CD4-positive, alpha-beta T cell treated with Interleukin-1 beta for 1 hour (primary cell): Measurements from ENCODE around the gene LCN2.
"Not testable (repeated sequence)": the region's sequence is repeated elsewhere in the genome, so short reads cannot be mapped to it uniquely, and the experiment has no call there.

Experiments used
- DNase-seq, 2 donors: peaks; one replicate each; pipeline ENCODE4 v3.0.0-alpha.2; 2020 to 2022

LCN2 gene

DNA sequence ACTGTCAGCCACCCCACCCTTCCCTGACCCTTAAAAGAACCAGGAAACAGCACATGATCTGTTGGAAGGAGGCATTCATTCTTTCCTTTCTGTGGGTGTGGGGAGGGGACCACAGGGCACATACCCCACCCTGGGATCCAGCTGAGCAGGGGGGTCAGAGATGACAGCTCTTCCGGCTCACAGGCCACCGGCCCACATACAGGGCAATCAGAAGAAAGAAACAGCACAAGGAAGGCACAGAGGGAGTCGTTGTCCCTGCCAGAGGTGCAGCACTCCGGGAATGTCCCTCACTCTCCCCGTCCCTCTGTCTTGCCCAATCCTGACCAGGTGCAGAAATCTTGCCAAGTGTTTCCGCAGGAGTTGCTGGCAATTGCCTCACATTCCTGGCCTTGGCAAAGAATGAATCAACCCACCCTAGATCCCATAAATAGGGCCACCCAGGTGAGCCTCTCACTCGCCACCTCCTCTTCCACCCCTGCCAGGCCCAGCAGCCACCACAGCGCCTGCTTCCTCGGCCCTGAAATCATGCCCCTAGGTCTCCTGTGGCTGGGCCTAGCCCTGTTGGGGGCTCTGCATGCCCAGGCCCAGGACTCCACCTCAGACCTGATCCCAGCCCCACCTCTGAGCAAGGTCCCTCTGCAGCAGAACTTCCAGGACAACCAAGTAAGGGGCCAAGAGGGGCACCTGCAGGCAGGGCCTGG lies at the start of gene LCN2:
Gene LCN2 (plus strand): TSS at position 453 of the 701 bp plus-strand sequence. CDS start 73 bp downstream, at position 526.
- DNase-seq: no peak

DNA sequence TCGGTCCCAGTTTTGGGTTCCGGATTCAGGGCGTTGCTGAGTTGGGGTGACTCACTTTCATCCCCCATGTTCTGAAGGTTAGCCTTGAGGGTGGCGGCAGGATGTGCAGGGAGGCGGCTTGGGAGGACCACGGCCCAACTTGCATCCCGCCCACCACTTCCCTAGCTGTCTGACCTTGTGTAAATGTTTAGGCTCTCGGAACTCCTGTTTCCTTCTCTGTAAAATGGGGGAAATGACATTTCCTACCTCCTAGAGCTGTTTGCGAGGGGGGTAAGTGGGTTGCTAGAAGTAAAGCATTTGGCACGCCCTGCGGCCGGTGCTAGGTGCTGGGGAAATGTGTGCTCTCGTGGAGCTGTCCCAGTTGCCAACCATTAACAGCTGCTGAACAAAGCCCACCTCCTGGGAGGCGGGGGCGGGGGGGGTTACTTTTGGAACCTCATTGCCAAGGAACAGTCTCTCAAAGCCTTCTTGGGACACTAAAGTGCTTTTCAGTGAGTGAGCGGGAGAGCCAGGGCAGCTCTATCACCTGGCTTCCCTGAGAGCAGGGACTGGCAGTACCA lies 49.2 kb upstream of the LCN2 start:
- no peak for DNase-seq

DNA sequence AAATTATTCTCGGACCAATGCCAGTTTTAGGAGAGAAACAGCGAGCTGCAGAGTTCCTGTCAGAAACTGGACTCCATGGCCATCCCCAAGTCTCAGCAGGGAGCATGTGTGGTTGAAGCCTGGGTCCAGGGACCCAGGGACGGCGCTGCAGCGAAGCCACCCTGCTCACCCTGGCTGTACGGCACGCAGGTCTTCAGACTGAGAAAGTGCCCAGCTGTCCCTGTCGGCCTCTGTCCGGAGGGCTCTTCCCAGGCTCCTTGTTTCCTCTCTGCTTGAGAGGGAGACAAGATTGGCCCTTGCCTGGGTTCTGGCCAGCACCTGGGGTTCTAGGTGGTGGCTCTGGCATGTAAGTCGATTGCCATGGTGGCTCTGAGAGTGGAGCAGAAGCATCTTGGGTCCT lies 48.7 kb upstream of the LCN2 start:
- no peak for DNase-seq

DNA sequence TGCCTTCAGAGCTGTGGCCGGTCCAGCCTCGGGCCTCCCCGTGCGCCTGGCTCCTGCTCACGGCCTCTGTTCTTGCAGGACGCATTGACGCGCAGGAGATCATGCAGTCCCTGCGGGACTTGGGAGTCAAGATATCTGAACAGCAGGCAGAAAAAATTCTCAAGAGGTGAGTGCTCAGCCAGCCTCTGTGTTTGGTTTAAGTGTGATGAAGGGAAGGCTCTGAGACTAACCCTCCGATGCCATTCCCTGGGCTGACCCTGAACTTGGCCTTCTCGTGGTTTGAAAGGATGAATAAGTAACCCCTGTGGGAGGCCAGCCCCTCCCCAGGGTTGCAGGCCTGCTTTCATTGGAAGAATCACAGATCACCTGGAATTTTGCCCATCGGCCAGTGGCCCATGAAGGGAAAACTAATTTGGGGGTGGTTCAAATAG lies 48.0 kb upstream of the LCN2 start:
- DNase-seq: no peak

DNA sequence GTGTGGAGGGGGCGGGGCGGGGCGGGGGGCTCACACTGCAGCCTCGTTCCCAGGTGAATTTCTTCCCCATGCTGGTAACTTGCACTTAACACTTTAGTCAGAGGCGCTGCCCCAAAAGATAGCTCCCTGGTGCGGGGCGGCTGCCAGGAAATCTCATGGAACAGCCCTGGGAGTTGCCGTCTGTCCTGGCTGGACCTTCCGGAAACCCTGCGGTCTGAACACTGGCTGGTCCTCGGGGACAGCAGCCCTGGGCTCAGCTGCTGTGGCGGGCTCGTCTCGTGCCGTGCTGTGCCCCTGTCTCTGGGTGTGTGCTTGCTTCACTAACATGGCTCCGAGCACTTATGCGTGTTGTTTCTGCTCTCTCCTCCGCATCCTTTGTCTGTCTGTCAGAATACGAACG lies 47.6 kb upstream of the LCN2 start:
- no peak for DNase-seq

DNA sequence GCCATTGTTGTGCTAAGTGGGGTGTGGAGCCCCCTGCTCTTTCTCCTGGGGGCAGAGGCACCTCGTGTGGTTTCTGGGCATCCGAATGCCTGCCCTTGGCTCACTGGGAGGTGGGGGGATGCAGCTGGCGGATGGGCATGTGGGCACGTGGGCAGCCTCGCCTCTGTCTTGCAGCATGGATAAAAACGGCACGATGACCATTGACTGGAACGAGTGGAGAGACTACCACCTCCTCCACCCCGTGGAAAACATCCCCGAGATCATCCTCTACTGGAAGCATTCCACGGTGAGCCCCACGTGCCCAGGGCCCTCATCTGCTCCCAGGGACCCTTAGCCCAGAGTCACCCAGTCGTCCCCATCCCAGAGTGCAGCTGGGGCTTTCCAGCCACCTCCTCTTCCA lies 47.1 kb upstream of the LCN2 start:
- no peak for DNase-seq

DNA sequence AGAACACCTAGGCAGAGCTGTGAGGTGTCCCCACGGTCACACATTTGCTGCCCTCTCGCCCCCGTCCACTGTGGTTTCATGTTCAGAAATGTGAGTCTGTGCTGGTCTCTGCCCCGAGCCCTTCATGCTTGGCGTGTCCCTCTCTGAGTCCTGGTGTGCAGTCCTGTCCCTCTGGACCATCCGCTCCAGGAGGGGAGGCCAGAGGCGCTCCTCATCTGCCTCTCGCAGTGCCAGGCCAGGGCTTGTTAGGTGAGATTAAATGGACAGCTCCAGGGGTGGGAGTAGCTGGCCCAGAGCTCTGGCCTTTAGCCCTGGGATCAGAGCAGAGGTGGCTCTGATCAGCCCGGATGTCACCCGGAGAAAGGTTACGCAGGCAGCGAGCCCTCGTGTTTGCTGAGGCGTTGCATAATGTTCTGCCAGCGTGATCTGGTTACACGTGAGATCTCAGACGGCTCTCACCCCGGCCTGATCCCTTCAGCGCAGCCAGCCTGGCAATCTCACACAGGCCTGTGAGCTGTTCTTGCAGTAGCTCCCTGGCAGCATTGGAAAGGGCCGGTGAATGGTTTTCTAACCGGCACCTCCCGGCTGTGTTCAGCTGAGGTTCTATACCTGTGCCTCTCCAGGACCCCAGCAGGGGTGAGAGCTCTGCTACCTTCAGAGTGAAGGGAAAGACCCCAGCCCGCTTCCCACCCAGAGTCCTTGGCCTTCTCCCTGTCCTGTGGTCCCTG lies 46.2 kb upstream of the LCN2 start:
- DNase-seq: no peak

DNA sequence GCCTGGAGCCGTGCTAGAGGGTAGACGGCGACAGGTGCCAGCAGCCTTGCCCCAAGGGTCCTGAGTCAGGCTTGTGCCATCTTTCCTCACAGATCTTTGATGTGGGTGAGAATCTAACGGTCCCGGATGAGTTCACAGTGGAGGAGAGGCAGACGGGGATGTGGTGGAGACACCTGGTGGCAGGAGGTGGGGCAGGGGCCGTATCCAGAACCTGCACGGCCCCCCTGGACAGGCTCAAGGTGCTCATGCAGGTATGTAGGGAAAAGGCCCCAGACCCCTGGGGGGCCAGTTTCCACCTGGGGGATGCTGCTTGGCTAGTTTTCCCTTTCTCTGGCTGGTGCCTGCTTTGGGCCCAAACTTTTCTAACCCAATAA lies 45.7 kb upstream of the LCN2 start:
- DNase-seq: peak in 1 of 2 donors; percentile 47

DNA sequence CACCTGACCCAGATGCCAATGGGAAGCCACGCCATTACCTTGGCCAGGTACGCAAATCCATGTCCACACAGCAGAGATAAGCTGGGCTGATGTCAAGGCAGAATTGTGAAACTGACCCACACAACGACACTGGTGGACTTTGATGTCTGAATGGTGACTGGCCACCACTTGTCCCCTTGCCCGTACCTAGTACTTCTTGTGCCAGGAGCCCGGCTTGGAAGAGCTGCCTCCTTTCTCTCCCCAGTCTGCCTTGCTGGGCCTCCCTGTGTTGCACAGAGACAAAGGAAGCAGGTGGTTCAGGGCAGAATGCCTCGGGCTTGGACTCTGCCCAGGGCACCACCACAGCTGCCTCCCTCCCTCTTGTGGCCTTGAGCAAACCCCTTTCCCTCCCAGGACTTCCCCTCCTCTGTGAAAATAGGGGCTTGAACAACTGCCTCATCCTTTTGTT lies 45.1 kb upstream of the LCN2 start:
- DNase-seq: no peak

DNA sequence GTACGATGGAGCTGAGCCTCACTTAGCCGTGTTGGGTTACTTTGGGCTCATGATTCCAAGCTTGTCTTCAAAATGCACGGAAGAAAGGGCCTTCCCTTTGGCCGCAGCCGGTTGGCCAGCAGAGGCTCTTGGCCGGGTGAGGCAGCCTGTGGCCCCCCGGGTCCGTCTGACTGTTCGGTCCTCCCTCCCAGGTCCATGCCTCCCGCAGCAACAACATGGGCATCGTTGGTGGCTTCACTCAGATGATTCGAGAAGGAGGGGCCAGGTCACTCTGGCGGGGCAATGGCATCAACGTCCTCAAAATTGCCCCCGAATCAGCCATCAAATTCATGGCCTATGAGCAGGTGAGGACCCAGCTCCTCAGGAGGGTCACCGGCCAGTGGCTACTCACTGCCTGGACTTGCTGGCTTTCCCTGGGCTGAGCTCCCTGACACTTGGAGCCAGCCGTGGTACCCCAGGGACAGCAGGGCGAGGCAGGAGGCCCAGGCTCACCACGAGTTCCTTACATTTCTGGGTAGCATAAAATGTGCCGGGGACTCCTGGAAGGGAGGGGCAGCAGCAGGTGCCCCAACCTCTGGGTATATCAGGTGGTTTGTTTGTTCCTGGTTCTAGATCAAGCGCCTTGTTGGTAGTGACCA lies 43.6 kb upstream of the LCN2 start:
- DNase-seq: no peak

DNA sequence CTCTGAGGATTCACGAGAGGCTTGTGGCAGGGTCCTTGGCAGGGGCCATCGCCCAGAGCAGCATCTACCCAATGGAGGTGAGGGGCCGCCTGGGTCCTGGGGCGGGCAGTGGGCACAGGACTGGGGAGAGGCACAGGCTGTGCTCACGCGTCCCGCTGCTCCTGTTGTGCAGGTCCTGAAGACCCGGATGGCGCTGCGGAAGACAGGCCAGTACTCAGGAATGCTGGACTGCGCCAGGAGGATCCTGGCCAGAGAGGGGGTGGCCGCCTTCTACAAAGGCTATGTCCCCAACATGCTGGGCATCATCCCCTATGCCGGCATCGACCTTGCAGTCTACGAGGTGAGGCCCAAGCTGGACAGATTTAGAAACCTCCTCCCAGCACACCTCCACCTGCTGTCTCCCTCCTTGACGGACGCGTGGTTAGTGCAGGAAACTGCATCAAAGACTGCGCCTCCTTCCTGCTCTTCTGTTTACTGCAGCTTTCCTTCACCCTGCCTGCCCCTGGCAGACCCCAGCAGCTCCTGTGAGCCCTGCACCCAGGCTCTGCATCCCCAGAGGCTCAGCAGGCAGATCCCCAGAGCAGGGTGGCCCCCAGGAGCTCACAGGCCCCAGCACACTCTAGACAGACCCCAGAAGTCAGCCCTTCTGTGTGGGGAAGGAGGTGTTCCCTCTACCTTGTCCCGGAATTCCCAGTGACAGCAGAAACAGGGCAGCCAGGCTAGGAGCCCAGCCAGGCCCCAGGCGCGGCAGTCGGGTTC lies 42.9 kb upstream of the LCN2 start:
- DNase-seq: no peak

DNA sequence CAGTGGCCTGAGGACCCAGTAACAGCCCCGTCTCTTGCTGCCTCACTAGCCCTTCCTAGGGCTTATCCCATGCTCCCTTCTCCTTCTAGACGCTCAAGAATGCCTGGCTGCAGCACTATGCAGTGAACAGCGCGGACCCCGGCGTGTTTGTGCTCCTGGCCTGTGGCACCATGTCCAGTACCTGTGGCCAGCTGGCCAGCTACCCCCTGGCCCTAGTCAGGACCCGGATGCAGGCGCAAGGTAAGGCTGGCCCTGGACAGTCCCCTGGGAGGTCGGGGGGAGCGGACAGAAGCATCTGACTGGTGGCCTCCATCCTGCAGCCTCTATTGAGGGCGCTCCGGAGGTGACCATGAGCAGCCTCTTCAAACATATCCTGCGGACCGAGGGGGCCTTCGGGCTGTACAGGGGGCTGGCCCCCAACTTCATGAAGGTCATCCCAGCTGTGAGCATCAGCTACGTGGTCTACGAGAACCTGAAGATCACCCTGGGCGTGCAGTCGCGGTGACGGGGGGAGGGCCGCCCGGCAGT lies 42.2 kb upstream of the LCN2 start:
- no peak for DNase-seq

DNA sequence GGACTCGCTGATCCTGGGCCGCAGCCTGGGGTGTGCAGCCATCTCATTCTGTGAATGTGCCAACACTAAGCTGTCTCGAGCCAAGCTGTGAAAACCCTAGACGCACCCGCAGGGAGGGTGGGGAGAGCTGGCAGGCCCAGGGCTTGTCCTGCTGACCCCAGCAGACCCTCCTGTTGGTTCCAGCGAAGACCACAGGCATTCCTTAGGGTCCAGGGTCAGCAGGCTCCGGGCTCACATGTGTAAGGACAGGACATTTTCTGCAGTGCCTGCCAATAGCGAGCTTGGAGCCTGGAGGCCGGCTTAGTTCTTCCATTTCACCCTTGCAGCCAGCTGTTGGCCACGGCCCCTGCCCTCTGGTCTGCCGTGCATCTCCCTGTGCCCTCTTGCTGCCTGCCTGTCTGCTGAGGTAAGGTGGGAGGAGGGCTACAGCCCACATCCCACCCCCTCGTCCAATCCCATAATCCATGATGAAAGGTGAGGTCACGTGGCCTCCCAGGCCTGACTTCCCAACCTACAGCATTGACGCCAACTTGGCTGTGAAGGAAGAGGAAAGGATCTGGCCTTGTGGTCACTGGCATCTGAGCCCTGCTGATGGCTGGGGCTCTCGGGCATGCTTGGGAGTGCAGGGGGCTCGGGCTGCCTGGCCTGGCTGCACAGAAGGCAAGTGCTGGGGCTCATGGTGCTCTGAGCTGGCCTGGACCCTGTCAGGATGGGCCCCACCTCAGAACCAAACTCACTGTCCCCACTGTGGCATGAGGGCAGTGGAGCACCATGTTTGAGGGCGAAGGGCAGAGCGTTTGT lies 41.6 kb upstream of the LCN2 start:
- no peak for DNase-seq

DNA sequence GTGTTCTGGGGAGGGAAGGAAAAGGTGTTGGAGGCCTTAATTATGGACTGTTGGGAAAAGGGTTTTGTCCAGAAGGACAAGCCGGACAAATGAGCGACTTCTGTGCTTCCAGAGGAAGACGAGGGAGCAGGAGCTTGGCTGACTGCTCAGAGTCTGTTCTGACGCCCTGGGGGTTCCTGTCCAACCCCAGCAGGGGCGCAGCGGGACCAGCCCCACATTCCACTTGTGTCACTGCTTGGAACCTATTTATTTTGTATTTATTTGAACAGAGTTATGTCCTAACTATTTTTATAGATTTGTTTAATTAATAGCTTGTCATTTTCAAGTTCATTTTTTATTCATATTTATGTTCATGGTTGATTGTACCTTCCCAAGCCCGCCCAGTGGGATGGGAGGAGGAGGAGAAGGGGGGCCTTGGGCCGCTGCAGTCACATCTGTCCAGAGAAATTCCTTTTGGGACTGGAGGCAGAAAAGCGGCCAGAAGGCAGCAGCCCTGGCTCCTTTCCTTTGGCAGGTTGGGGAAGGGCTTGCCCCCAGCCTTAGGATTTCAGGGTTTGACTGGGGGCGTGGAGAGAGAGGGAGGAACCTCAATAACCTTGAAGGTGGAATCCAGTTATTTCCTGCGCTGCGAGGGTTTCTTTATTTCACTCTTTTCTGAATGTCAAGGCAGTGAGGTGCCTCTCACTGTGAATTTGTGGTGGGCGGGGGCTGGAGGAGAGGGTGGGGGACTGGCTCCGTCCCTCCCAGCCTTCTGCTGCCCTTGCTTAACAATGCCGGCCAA lies 40.8 kb upstream of the LCN2 start:
- DNase-seq: no peak

DNA sequence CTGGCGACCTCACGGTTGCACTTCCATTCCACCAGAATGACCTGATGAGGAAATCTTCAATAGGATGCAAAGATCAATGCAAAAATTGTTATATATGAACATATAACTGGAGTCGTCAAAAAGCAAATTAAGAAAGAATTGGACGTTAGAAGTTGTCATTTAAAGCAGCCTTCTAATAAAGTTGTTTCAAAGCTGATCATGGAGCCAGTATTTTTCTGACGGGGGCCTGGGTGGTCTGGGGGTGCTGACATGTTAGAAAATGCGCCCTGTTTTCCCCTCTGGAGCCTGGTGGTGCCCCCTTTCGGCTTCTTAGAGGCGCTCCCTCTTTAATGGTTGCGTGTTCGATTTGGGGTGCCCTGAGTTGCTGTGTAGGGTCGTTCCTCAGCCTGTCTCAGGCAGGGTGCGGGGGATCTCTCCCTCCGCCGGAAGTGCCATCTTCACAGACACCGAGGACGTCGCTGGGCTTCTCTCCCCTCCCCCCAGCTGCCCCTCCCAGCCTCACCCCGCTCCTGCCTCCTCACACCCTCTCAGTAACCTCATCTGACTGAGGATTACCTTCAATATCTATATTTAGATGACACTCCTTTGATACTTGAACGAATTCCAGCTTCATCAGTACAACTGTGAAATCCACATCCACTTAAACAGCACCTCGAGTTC lies 40.1 kb upstream of the LCN2 start:
- no peak for DNase-seq

DNA sequence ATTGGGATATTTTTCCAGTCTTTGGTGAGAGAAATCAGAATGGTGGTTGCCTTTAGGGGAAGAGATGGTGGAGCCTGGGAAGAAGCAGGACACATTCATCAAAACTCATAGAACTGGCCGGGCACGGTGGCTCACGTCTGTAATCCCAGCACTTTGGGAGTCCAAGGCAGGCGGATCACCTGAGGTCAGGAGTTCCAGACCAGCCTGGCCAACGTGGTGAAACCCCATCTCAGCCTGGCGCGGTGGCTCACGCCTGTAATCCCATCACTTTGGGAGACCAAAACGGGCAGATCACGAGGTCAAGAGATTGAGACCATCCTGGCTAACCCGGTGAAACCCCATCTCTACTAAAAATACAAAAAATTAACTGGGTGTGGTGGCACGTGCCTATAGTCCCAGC lies 37.5 kb upstream of the LCN2 start:
- DNase-seq: not testable (repeated sequence)

DNA sequence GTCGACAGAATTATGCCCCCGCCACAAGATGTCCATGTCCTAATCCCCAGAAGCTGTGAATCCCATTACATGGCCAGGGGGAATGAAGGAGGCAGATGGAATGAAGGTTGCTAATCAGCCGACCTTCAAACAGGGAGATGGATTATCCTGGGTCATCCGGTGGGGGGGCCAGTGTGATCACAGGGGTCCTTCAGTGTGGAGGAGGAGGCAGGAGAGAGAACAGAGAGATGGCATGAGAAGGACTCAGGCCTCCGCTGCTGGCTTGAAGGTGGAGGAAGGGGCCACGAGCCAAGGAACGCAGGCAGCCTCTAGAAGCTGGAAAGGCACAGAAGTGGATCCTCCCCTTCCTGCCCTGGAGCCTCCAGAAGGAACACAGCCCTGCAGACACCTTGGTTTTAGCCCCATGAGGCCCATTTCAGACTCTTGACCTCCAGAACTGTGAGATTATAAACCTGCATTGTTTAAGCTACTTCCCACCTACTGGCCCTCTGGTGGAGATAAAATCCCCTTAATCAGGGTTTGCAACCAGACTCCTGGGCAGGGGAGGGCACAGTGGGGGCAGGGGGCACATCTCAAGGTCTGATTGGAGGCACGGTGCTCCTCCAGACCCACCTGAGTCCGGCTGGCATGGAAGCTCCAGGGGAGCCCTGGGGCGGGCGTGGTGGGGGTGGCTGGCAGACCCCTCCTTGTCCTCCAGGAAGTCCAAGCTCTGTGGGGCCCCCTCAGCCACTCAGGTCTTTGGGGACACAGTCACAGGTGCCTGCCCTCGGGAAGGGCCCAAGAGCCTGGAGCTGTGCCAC lies 35.5 kb upstream of the LCN2 start:
- DNase-seq: no peak

DNA sequence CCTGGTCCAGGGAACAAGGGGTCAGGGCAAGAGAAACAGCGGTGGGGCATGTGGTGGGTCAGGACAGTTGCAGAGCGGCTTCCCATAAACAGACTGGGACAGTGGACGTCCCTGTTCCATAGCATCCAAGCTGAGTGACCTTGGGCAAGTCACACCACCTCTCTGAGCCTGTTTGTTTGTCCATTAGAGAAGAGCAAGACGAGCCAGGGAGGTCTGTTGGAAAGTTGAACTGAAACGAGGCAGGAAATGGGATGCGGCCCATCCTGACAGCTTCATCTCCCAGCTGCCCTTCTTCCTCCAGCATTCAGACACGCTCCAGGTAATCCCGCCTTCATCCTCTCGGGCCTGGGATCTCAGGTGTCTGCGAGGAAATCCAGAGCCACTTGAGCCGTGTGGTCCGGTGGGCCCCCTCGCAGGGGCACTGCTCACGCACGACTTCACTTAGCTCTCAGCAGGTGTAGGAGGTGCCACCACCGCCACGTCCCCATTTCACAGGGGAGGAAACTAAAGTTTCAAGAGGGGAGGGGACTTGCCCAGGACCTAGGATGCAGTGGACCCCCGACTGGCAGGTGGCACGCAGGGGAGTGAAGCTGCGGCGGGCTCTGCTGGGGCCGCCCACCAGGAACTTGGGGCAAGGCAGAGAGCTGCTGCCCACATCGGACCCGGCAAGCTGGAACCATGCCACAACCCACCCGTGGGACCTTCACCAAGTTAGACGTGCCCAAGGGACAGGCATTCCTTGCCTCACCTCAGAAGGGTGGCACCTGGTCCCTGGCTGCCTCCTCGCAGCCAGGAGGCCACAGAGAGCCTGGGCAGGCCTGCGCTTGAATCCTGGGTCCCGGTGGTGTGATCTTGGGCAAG lies 34.7 kb upstream of the LCN2 start:
- no peak for DNase-seq
